Spleen (tissue), 11 donors: ENCODE data around the gene KTN1. TPM values are rescaled to one million over a fixed set of nuclear protein-coding genes. Genes with fewer than 3 reads are reported as not detected.

Experiments used
- DNase-seq: peaks from one replicate; pipeline ENCODE4 v3.0.0-alpha.2; 2020
- H3K27ac ChIP-seq, 8 donors: fragments of 200-600 bp; sonication (generic) in 7 of 8; 1 replicate in 4 of 8; 2 replicates in 4 of 8; pipeline versions ENCODE4 v1.5.0 to v1.8.0; 2016 to 2021; ENCODE audit warnings: inconsistent platforms in 4 of 8, mild to moderate bottlenecking in 4 of 8, moderate library complexity in 1 of 8
- H3K27me3 ChIP-seq, 7 donors: fragments of 200-600 bp; sonication (generic) in 6 of 7; replicated peaks in 1 of 7; 1 replicate in 4 of 7; 2 replicates in 3 of 7; pipeline versions ENCODE4 v1.5.0 to v1.8.0; 2016 to 2021; ENCODE audit warnings: inconsistent platforms in 3 of 7, mild to moderate bottlenecking in 1 of 7
- H3K36me3 ChIP-seq, 6 donors: fragments of 200-600 bp; sonication (generic) in 5 of 6; 1 replicate in 4 of 6; 2 replicates in 2 of 6; pipeline versions ENCODE4 v1.5.0 to v1.8.0; 2016 to 2021; ENCODE audit warnings: inconsistent platforms in 2 of 6
- H3K4me1 ChIP-seq, 6 donors: fragments of 200-600 bp; sonication (generic) in 5 of 6; 1 replicate in 3 of 6; 2 replicates in 3 of 6; pipeline versions ENCODE4 v1.5.0 to v1.8.0; 2016 to 2021; ENCODE audit warnings: inconsistent platforms in 3 of 6
- H3K4me3 ChIP-seq, 8 donors: fragments of 200-600 bp; sonication (generic) in 7 of 8; 1 replicate in 4 of 8; 2 replicates in 4 of 8; pipeline versions ENCODE4 v1.5.0 to v1.8.0; 2016 to 2021; ENCODE audit warnings: inconsistent platforms in 4 of 8, mild to moderate bottlenecking in 4 of 8, moderate library complexity in 2 of 8
- H3K9me3 ChIP-seq, 8 donors: fragments of 200-600 bp; sonication (generic) in 7 of 8; 1 replicate in 4 of 8; 2 replicates in 4 of 8; pipeline versions ENCODE4 v1.5.0 to v1.8.0; 2016 to 2021; ENCODE audit warnings: inconsistent platforms in 4 of 8
- CTCF ChIP-seq, 11 experiments: fragments of 200-600 bp in 7 of 11; fragments of 450-650 bp in 4 of 11; sonication (generic) in 4 of 11; IDR thresholded peaks in 8 of 11; conservative IDR thresholded peaks in 3 of 11; 1 replicate in 7 of 11; 2 replicates in 4 of 11; pipeline versions ENCODE4 v1.4.0 to v1.8.0; 2016 to 2021; ENCODE audit warnings: antibody characterized with exemption in 11 of 11, inconsistent platforms in 4 of 11, mild to moderate bottlenecking in 1 of 11
- POLR2A ChIP-seq, 3 donors: fragments of 450-650 bp; IDR thresholded peaks; one replicate each; pipeline ENCODE4 v1.5.1; 2017; ENCODE audit warnings: antibody characterized with exemption in 3 of 3, mild to moderate bottlenecking in 1 of 3
- POLR2AphosphoS5 ChIP-seq, 3 donors: sonication (generic); formaldehyde crosslinking; IDR thresholded peaks; one replicate each; pipeline ENCODE4 v1.5.1; 2017; ENCODE audit warnings: antibody characterized with exemption in 3 of 3
- WGBS, 5 donors: extraction: QIAGEN DNeasy Blood & Tissue Kit in 3 of 5; methylation state at CpG; one replicate each; pipeline versions ENCODE4 v1.1.5 to v1.1.7; 2013 to 2018; 5-methylcytosine and 5-hydroxymethylcytosine counted together
- intact Hi-C: fragments of 100-400 bp; cut with DNase I; formaldehyde crosslinking; loops from one replicate; pipeline ENCODE4 v1.15.0; 2023; ENCODE audit warnings: low total_unique reads
- polyA plus RNA-seq, 3 donors: library from polyadenylated mRNA; stranded (reverse); fragments of 200-250 nt; gene quantifications; one replicate each; pipeline ENCODE4 v1.2.1, GENCODE V29; 2013
- total RNA-seq, 7 donors: library from RNA; depleted of rRNA in 3 of 7; stranded (reverse); fragments of >200 nt in 3 of 7; fragmentation: NEBNext Ultra II Directional in 4 of 7; extraction: Animal tissue kit (Norgen Biotek cat#: 25700) in 4 of 7; gene quantifications; one replicate each; pipeline versions ENCODE4 v1.1.0 to v1.2.1, GENCODE V29; 2016 to 2021
- donor health status: healthy with polysubstance abuse.
- donor health status: DM: no; HTN: no; CAD: no; lungs with moderate emphysema.
- donor health status: DM: no; HTN: no; CAD: no.
- donor health status: Bipolar disorder and iron deficiency.
- donor health status: healthy.
- donor health status: DM: no; HTN: no; CAD: no.
- donor health status: DM: yes; HTN: yes; CAD: no.

The KTN1 gene
- total and polyA plus RNA-seq, 10 donors, result 53.1 to 139 (median 114) TPM

GRCh38 chr14:55587847-55588246 lies 7.8 kb downstream of the KTN1 start:
- Histone ChIP-seq H3K4me3 (no peak overlapping the region), H3K36me3 (no peaks in the 10 kb centered on the region), H3K4me1 (peaks cover 27 to 100% (median 72%) of the 10 kb centered on the region in 6 donors), H3K27ac (no peak overlapping the region), H3K9me3 (no peaks in the 10 kb centered on the region), H3K27me3 (no peaks in the 10 kb centered on the region)
- 84 to 98% (median 91%) methylated on average over 1 of the region's 1 CpG for WGBS, 5 donors
- intact Hi-C loops, result no loop called here
- TF ChIP-seq POLR2AphosphoS5 (IDR thresholded peaks at IDR 0.05), result no peak
- TF ChIP-seq CTCF (IDR thresholded peaks at IDR 0.05 in 8 of 11, conservative IDR thresholded peaks at IDR 0.05 in 3 of 11), result no peak
- TF ChIP-seq POLR2A (IDR thresholded peaks at IDR 0.05), result no peak
- no peak for DNase-seq

GRCh38 chr14:55588259-55588699 lies 8.3 kb downstream of the KTN1 start:
- intact Hi-C loops, result no loop called here
- 65 to 90% (median 80%) methylated on average over 2 of the region's 2 CpGs for WGBS, 5 donors
- Histone ChIP-seq H3K9me3 (no peaks in the 10 kb centered on the region), H3K27ac (no peak overlapping the region), H3K4me1 (peaks cover 24 to 100% (median 68%) of the 10 kb centered on the region in 6 donors), H3K36me3 (no peaks in the 10 kb centered on the region), H3K27me3 (no peaks in the 10 kb centered on the region), H3K4me3 (no peak overlapping the region)
- TF ChIP-seq CTCF (IDR thresholded peaks at IDR 0.05 in 8 of 11, conservative IDR thresholded peaks at IDR 0.05 in 3 of 11), result no peak
- DNase-seq, result no peak

- Histone ChIP-seq H3K4me1 (peaks cover 15 to 100% (median 62%) of the 10 kb centered on the region in 6 donors), H3K9me3 (no peaks in the 10 kb centered on the region), H3K36me3 (no peaks in the 10 kb centered on the region), H3K27me3 (no peaks in the 10 kb centered on the region), H3K27ac (no peak overlapping the region), H3K4me3 (no peak overlapping the region)
- DNase-seq, result no peak
- WGBS, 5 donors, result 90 to 95% (median 93%) methylated on average over 6 of the region's 6 CpGs
- TF ChIP-seq CTCF (IDR thresholded peaks at IDR 0.05 in 8 of 11, conservative IDR thresholded peaks at IDR 0.05 in 3 of 11) (no peak), POLR2AphosphoS5 (IDR thresholded peaks at IDR 0.05) (no peak), POLR2A (IDR thresholded peaks at IDR 0.05) (no peak)
- intact Hi-C loops, result no loop called here
Observed at GRCh38 chr14:55589171-55589570, 9.2 kb downstream of the KTN1 start.

GRCh38 chr14:55592436-55592835 lies 12.4 kb downstream of the KTN1 start:
- Histone ChIP-seq H3K9me3 (peaks cover 0 to 2% (median 0%) of the 10 kb centered on the region in 8 donors), H3K4me3 (no peak overlapping the region), H3K36me3 (no peaks in the 10 kb centered on the region), H3K27me3 (no peaks in the 10 kb centered on the region), H3K4me1 (peaks cover 5 to 74% (median 37%) of the 10 kb centered on the region in 6 donors), H3K27ac (no peak overlapping the region)
- 80 to 92% (median 87%) methylated on average over 2 of the region's 2 CpGs for WGBS, 5 donors
- intact Hi-C loops, result no loop called here
- DNase-seq, result no peak
- TF ChIP-seq POLR2AphosphoS5 (IDR thresholded peaks at IDR 0.05), result no peak
- no peak for TF ChIP-seq POLR2A (IDR thresholded peaks at IDR 0.05)
- no peak for TF ChIP-seq CTCF (IDR thresholded peaks at IDR 0.05 in 8 of 11, conservative IDR thresholded peaks at IDR 0.05 in 3 of 11)
